Activated CD8-positive, alpha-beta memory T cell treated with anti-CD3 and anti-CD28 coated beads, Interleukin-2, amount 50 U/mL, for 48 hours (primary cell): ENCODE results near the gene NOXO1.

Experiments
- DNase-seq: peaks from one replicate; pipeline ENCODE4 v3.0.0-alpha.2; 2020

NOXO1 gene

GRCh38 chr16:1977875-1978268 lies 3.4 kb downstream of the NOXO1 start:
- no peak for DNase-seq

- DNase-seq: no peak
These were observed 4.1 kb downstream of the NOXO1 start for GRCh38 chr16:1976951-1977874.

- DNase-seq: no peak
These were observed 5.1 kb downstream of the NOXO1 start for GRCh38 chr16:1976216-1976520.

GRCh38 chr16:1975432-1976215 lies 5.6 kb downstream of the NOXO1 start:
- no peak for DNase-seq

GRCh38 chr16:1974157-1975070 lies 6.9 kb downstream of the NOXO1 start:
- DNase-seq: no peak

GRCh38 chr16:1973461-1974156 lies 7.7 kb downstream of the NOXO1 start:
- DNase-seq: no peak

- no peak for DNase-seq
These were observed 8.8 kb downstream of the NOXO1 start for GRCh38 chr16:1972490-1972877.

- peak; percentile 100 for DNase-seq
These were observed 9.3 kb downstream of the NOXO1 start, which contains the start of gene TBL3 for GRCh38 chr16:1971796-1972489. Gene TBL3 (plus strand): TSS chr16:1972053. CDS start chr16:1972165, 112 bp downstream.

- no peak for DNase-seq
These were observed 12.9 kb downstream of the NOXO1 start for GRCh38 chr16:1968146-1968953.

- DNase-seq: no peak
These were observed 14.8 kb downstream of the NOXO1 start, which contains the start of gene RNF151 for GRCh38 chr16:1966460-1966859. Gene RNF151 (plus strand): TSS chr16:1966856. CDS start chr16:1966882, 26 bp downstream.

- DNase-seq: peak; percentile 70
These were observed 15.8 kb downstream of the NOXO1 start for GRCh38 chr16:1965396-1966001.

- peak; percentile 98 for DNase-seq
These were observed 16.5 kb downstream of the NOXO1 start, which contains the start of gene RPS2 for GRCh38 chr16:1964506-1965395. Gene RPS2 (minus strand): TSS chr16:1964826. CDS start chr16:1964625, 201 bp downstream.

GRCh38 chr16:1963806-1964505 lies 17.3 kb downstream of the NOXO1 start:
- DNase-seq: peak; percentile 86

GRCh38 chr16:1962161-1963153 lies 18.8 kb downstream of the NOXO1 start:
- DNase-seq: peak; percentile 74

- peak; percentile 77 for DNase-seq
These were observed 19.6 kb downstream of the NOXO1 start for GRCh38 chr16:1961651-1962067.

- DNase-seq: peak; percentile 88
These were observed 20.3 kb downstream of the NOXO1 start for GRCh38 chr16:1960665-1961630.
